H1 (cell line): Measurements from ENCODE around the gene CTTNBP2NL. TPM values are rescaled to one million over a fixed set of nuclear protein-coding genes. Genes with fewer than 3 reads are reported as not detected.
A peak's percentile ranks its signal among the peaks of the same experiment; 100 is the strongest.
"Not testable (repeated sequence)": the region's sequence is repeated elsewhere in the genome, so short reads cannot be mapped to it uniquely, and the experiment has no call there.

ENCODE experiments used
- CTCF ChIA-PET: fragments of 300-600 bp; sonication (Branson Sonifier 250); formaldehyde crosslinking; loops from one replicate; lab custom pipeline; 2021; ENCODE audit not compliant: partially characterized antibody; lab: Charles Lee
- POLR2A ChIA-PET: fragments of 300-600 bp; sonication (Branson Sonifier 250); formaldehyde crosslinking; loops from one replicate; lab custom pipeline; 2021; ENCODE audit warnings: inconsistent platforms; ENCODE audit not compliant: partially characterized antibody; lab: Charles Lee
- DNase-seq, 2 experiments: peaks; one replicate each; pipeline versions ENCODE4 v3.0.0 to v3.0.0-alpha.2; 2010 to 2022; ENCODE audit warnings: low spot score in 2 of 2, low read depth in 1 of 2, mixed read lengths in 1 of 2
- FAIRE-seq: peaks from 2 replicates; lab custom pipeline; 2011; peaks lifted over from hg19 to GRCh38; lab: Jason Lieb, UNC
- H2AFZ ChIP-seq: 2 replicates; pipeline ENCODE4 v1.8.1; 2012; ENCODE audit warnings: low read length, inconsistent platforms
- H2AK5ac ChIP-seq: 2 replicates; pipeline ENCODE4 v1.6.1; 2013; ENCODE audit warnings: low read depth, low read length
- H2BK120ac ChIP-seq: replicated peaks from 2 replicates; pipeline ENCODE3; 2013; ENCODE audit warnings: low read depth, low read length, inconsistent platforms
- H2BK12ac ChIP-seq: 2 replicates; pipeline ENCODE4 v1.6.1; 2013; ENCODE audit warnings: low read depth, low read length
- H2BK15ac ChIP-seq: 2 replicates; pipeline ENCODE4 v1.6.1; 2013; ENCODE audit warnings: low read length
- H2BK20ac ChIP-seq: 2 replicates; pipeline ENCODE4 v1.6.1; 2013; ENCODE audit warnings: low read length
- H2BK5ac ChIP-seq: 2 replicates; pipeline ENCODE4 v1.6.1; 2013; ENCODE audit warnings: low read depth, low read length
- H3K14ac ChIP-seq: 2 replicates; pipeline ENCODE4 v1.6.1; 2013; ENCODE audit warnings: inconsistent platforms; ENCODE audit not compliant: insufficient read length
- H3K18ac ChIP-seq: 2 replicates; pipeline ENCODE4 v1.6.1; 2013; ENCODE audit warnings: low read length; ENCODE audit errors: extremely low read depth
- H3K23ac ChIP-seq: 2 replicates; pipeline ENCODE4 v1.6.1; 2013; ENCODE audit warnings: inconsistent platforms; ENCODE audit not compliant: insufficient read length
- H3K23me2 ChIP-seq: 2 replicates; pipeline ENCODE4 v1.6.1; 2013; ENCODE audit warnings: low read depth, low read length
- H3K27ac ChIP-seq: 2 replicates; pipeline ENCODE4 v1.6.1; 2011; ENCODE audit warnings: low read depth, low read length, inconsistent platforms
- H3K27me3 ChIP-seq, 4 experiments: replicated peaks in 1 of 4; 1 replicate in 1 of 4; 2 replicates in 3 of 4; pipeline versions ENCODE4 v1.6.1 to v1.8.1; 2011 to 2013; ENCODE audit warnings: low read length in 3 of 4, mild to moderate bottlenecking in 3 of 4, inconsistent platforms in 2 of 4, mixed read lengths in 2 of 4, moderate library complexity in 1 of 4; ENCODE audit not compliant: control insufficient read depth in 3 of 4, insufficient read depth in 3 of 4; ENCODE audit errors: extremely low read depth in 1 of 4
- H3K36me3 ChIP-seq, 4 experiments: 2 replicates each; pipeline versions ENCODE4 v1.6.1 to v1.8.1; 2011 to 2013; ENCODE audit warnings: mild to moderate bottlenecking in 4 of 4, low read length in 3 of 4, moderate library complexity in 2 of 4, control low read depth in 1 of 4, inconsistent platforms in 1 of 4; ENCODE audit not compliant: insufficient read depth in 4 of 4, control insufficient read depth in 2 of 4
- H3K4ac ChIP-seq: replicated peaks from 2 replicates; pipeline ENCODE3; 2013; ENCODE audit warnings: low read length, low read depth, mixed read lengths, inconsistent platforms; ENCODE audit not compliant: insufficient read length
- H3K4me1 ChIP-seq, 4 experiments: replicated peaks in 1 of 4; 1 replicate in 1 of 4; 2 replicates in 3 of 4; pipeline versions ENCODE4 v1.6.1 to v1.8.1; 2011 to 2013; ENCODE audit warnings: low read length in 3 of 4, inconsistent platforms in 2 of 4, mixed read lengths in 1 of 4; ENCODE audit not compliant: insufficient read depth in 4 of 4, control insufficient read depth in 3 of 4
- H3K4me2 ChIP-seq, 2 experiments: 2 replicates each; pipeline versions ENCODE4 v1.6.1 to v1.8.1; 2011 to 2013; ENCODE audit warnings: low read depth in 2 of 2, low read length in 2 of 2, control low read depth in 1 of 2, inconsistent platforms in 1 of 2, mild to moderate bottlenecking in 1 of 2; ENCODE audit not compliant: insufficient read depth in 1 of 2
- H3K4me3 ChIP-seq, 4 experiments: fragments of 200-600, 300-600 bp in 1 of 4; sonication (generic), shearing (Covaris generic), sonication (Bioruptor Twin) in 1 of 4; 2 replicates each; pipeline versions ENCODE4 v1.5.1 to v1.8.1; 2011 to 2016; ENCODE audit warnings: low read length in 4 of 4, low read depth in 3 of 4, control low read depth in 2 of 4, inconsistent platforms in 2 of 4, mild to moderate bottlenecking in 2 of 4, mixed read lengths in 1 of 4, moderate library complexity in 1 of 4; ENCODE audit not compliant: insufficient read depth in 2 of 4; ENCODE audit errors: extremely low read depth in 1 of 4
- H3K56ac ChIP-seq: replicated peaks from 2 replicates; pipeline ENCODE3; 2013; ENCODE audit warnings: low read depth, mild to moderate bottlenecking, mixed read lengths, low read length, inconsistent platforms; ENCODE audit not compliant: insufficient read length
- H3K79me1 ChIP-seq: 2 replicates; pipeline ENCODE4 v1.6.1; 2013; ENCODE audit warnings: low read depth, low read length, control low read depth
- H3K79me2 ChIP-seq, 2 experiments: 2 replicates each; pipeline versions ENCODE4 v1.6.1 to v1.8.1; 2012 to 2013; ENCODE audit warnings: low read length in 2 of 2, mild to moderate bottlenecking in 2 of 2, inconsistent platforms in 1 of 2; ENCODE audit not compliant: insufficient read depth in 2 of 2, control insufficient read depth in 1 of 2
- H3K9ac ChIP-seq, 4 experiments: replicated peaks in 1 of 4; 1 replicate in 1 of 4; 2 replicates in 3 of 4; pipeline versions ENCODE4 v1.6.1 to v1.8.1; 2011 to 2013; ENCODE audit warnings: low read depth in 3 of 4, low read length in 3 of 4, control low read depth in 2 of 4, mild to moderate bottlenecking in 2 of 4, moderate library complexity in 2 of 4, inconsistent platforms in 1 of 4; ENCODE audit errors: extremely low read depth in 1 of 4
- H3K9me3 ChIP-seq, 2 experiments: 2 replicates each; pipeline versions ENCODE4 v1.6.1 to v1.8.1; 2012 to 2013; ENCODE audit warnings: mild to moderate bottlenecking in 2 of 2, moderate library complexity in 2 of 2, control low read depth in 1 of 2, inconsistent platforms in 1 of 2, low read depth in 1 of 2, low read length in 1 of 2, mixed read lengths in 1 of 2; ENCODE audit not compliant: insufficient read depth in 2 of 2
- H4K20me1 ChIP-seq, 2 experiments: replicated peaks in 1 of 2; 2 replicates each; pipeline versions ENCODE3 to v1.8.1; 2011 to 2013; ENCODE audit warnings: inconsistent platforms in 2 of 2, low read length in 2 of 2, mild to moderate bottlenecking in 1 of 2; ENCODE audit not compliant: insufficient read depth in 2 of 2, control insufficient read depth in 1 of 2
- H4K5ac ChIP-seq: 2 replicates; pipeline ENCODE4 v1.6.1; 2013; ENCODE audit warnings: low read length, low read depth, mixed read lengths, inconsistent platforms; ENCODE audit not compliant: insufficient read length
- H4K8ac ChIP-seq: 2 replicates; pipeline ENCODE4 v1.8.0; 2013; ENCODE audit warnings: mild to moderate bottlenecking, moderate library complexity, low read length, inconsistent platforms; ENCODE audit not compliant: insufficient read depth; ENCODE audit errors: extremely low read depth
- H4K91ac ChIP-seq: replicated peaks from 2 replicates; pipeline ENCODE3; 2013; ENCODE audit warnings: low read length, mixed read lengths, inconsistent platforms; ENCODE audit not compliant: insufficient read length
- WGBS, 2 experiments: shearing (Covaris generic) in 1 of 2; methylation state at CpG; one replicate each; pipeline versions ENCODE4 v1.1.6 to v1.1.7; 2013 to 2015; ENCODE audit warnings: low lambda C conversion rate in 2 of 2, mixed read lengths in 2 of 2, inconsistent platforms in 1 of 2, low coverage in 1 of 2, missing lambda C conversion rate in 1 of 2; ENCODE audit not compliant: insufficient replicate concordance in 2 of 2, insufficient coverage in 1 of 2, insufficient read length in 1 of 2; ENCODE audit errors: extremely low coverage in 1 of 2, missing lambda C conversion rate in 1 of 2; 5-methylcytosine and 5-hydroxymethylcytosine counted together
- polyA plus RNA-seq, 7 experiments: library from polyadenylated mRNA; depleted of rRNA in 3 of 7; stranded (reverse) in 5 of 7; unstranded in 2 of 7; fragments of >200 nt in 5 of 7; fragments of 200-250 nt in 2 of 7; gene quantifications; 1 replicate in 5 of 7; 2 replicates in 1 of 7; 4 replicates in 1 of 7; pipeline versions ENCODE4 v1.2.1 to v1.2.3, GENCODE V29; 2011 to 2013; ENCODE audit warnings: missing spikeins in 2 of 7, mixed read lengths in 2 of 7
- total RNA-seq: library from RNA; stranded (reverse); fragmentation: NEBNext Ultra II Directional; extraction: Animal tissue kit (Norgen Biotek cat#: 25700); gene quantifications from 2 replicates; pipeline ENCODE4 v1.2.1, GENCODE V29; 2021

CTTNBP2NL gene
- total and polyA plus RNA-seq, 2 of the 8 experiments (the other 6 are each of a cell fraction or from before 2014, with no cell fraction given): 6.4 to 35.1 TPM

- not testable (repeated sequence) for H3K36me3 ChIP-seq, H3K9me3 ChIP-seq, H4K20me1 ChIP-seq, H3K79me1 ChIP-seq, H3K23me2 ChIP-seq, H3K27ac ChIP-seq, H4K5ac ChIP-seq, H2BK120ac ChIP-seq, H3K4me3 ChIP-seq, H3K27me3 ChIP-seq, H2AK5ac ChIP-seq, H2BK12ac ChIP-seq, H2BK20ac ChIP-seq, H3K14ac ChIP-seq, H2BK5ac ChIP-seq, H3K9ac ChIP-seq, H3K56ac ChIP-seq, H3K4ac ChIP-seq, H2AFZ ChIP-seq, H4K91ac ChIP-seq, H4K8ac ChIP-seq, FAIRE-seq, H3K23ac ChIP-seq, H3K18ac ChIP-seq, H2BK15ac ChIP-seq, H3K79me2 ChIP-seq
- WGBS, 2 experiments: 90% methylated on average over 15 of the region's 15 CpGs; no CpG with 5 or more reads in 1 of the 2 experiments
- POLR2A ChIA-PET: interaction anchor here (0.8 to 1.8 kb wide), 5 partner anchors 9 to 284 kb away, joined by 3 to 8 read pairs (median 3); partner anchors contain the start of genes MOV10, ST7L and WNT2B
- DNase-seq: peak in 1 of 2 experiments; percentile 39
- Histone ChIP-seq H3K4me1 (peaks cover 2 to 14% (median 7%) of the 10 kb centered on the region in 4 experiments; a peak in 5 of 7 replicates), H3K4me2 (peak overlapping the region in 1 of 2 experiments; percentile 40; a peak in 1 of 4 replicates)
- CTCF ChIA-PET: interaction anchor here (0.7 to 5.0 kb wide), 33 partner anchors 10 to 323 kb away, joined by 3 to 80 read pairs (median 6); partner anchors contain the start of gene ST7L
Observed at GRCh38 chr1:112390335-112390734, 5.7 kb upstream of the CTTNBP2NL start.
